Colonic mucosa (tissue), 4 donors: ENCODE measurements around the gene CHCHD3. TPM values are rescaled to one million over a fixed set of nuclear protein-coding genes. Genes with fewer than 3 reads are reported as not detected.

ENCODE experiments used
- DNase-seq: peaks from one replicate; pipeline ENCODE4 v3.0.0-alpha.2; 2020
- H3K27ac ChIP-seq: fragments of 200-600 bp; one replicate; pipeline ENCODE4 v1.8.0; 2021
- H3K27me3 ChIP-seq: fragments of 200-600 bp; one replicate; pipeline ENCODE4 v1.8.0; 2021
- H3K36me3 ChIP-seq: fragments of 200-600 bp; one replicate; pipeline ENCODE4 v1.8.0; 2021
- H3K4me1 ChIP-seq: fragments of 200-600 bp; one replicate; pipeline ENCODE4 v1.8.0; 2021; ENCODE audit warnings: mild to moderate bottlenecking
- H3K4me3 ChIP-seq: fragments of 200-600 bp; one replicate; pipeline ENCODE4 v1.8.0; 2021
- H3K9ac ChIP-seq, 2 donors: one replicate each; pipeline ENCODE4 v1.7.0; 2013; ENCODE audit warnings: control low read depth in 2 of 2, low read depth in 2 of 2, low read length in 2 of 2
- H3K9me3 ChIP-seq: fragments of 200-600 bp; one replicate; pipeline ENCODE4 v1.8.0; 2021
- CTCF ChIP-seq: fragments of 200-600 bp; IDR thresholded peaks from one replicate; pipeline ENCODE4 v1.8.0; 2022; ENCODE audit warnings: antibody characterized with exemption, mild to moderate bottlenecking
- intact Hi-C: fragments of 100-400 bp; cut with DNase I; formaldehyde crosslinking; loops from one replicate; pipeline ENCODE4 v1.14.1; 2022
- total RNA-seq, 2 donors: library from RNA; stranded (reverse); fragmentation: NEBNext Ultra II Directional in 1 of 2; extraction: Animal tissue kit (Norgen Biotek cat#: 25700) in 1 of 2; gene quantifications; one replicate each; pipeline ENCODE4 v1.2.1, GENCODE V29; 2021
- donor health status: healthy.
- donor health status: DM: no; HTN: no; CAD: no.
- donor health status: DM: no; HTN: no; CAD: no.

Gene CHCHD3
- total RNA-seq, 2 donors from 2014 or later, result 81.5 to 112 TPM

- H3K27me3 ChIP-seq, result no peaks in the 10 kb centered on the region
- intact Hi-C loops, result no loop called here
- H3K9me3 ChIP-seq, result no peaks in the 10 kb centered on the region
- no peak overlapping the region for H3K4me3 ChIP-seq
- no peak for DNase-seq
- no peak overlapping the region for H3K9ac ChIP-seq
- no peaks in the 10 kb centered on the region for H3K36me3 ChIP-seq
- H3K4me1 ChIP-seq, result no peaks in the 10 kb centered on the region
- no peak for TF ChIP-seq CTCF
- no peak overlapping the region for H3K27ac ChIP-seq
Measured at GRCh38 chr7:133024596-133024995, 57.3 kb downstream of the CHCHD3 start.

- no peaks in the 10 kb centered on the region for H3K9me3 ChIP-seq
- no peak for DNase-seq
- H3K4me1 ChIP-seq, result no peaks in the 10 kb centered on the region
- no peak for TF ChIP-seq CTCF
- intact Hi-C loops, result no loop called here
- H3K27me3 ChIP-seq, result no peaks in the 10 kb centered on the region
- H3K36me3 ChIP-seq, result no peaks in the 10 kb centered on the region
- H3K27ac ChIP-seq, result no peak overlapping the region
- no peak overlapping the region for H3K9ac ChIP-seq
- no peak overlapping the region for H3K4me3 ChIP-seq
Measured at GRCh38 chr7:133023370-133024071, 58.4 kb downstream of the CHCHD3 start.

GRCh38 chr7:133022661-133023060 lies 59.2 kb downstream of the CHCHD3 start:
- no peak for DNase-seq
- no peak for TF ChIP-seq CTCF
- H3K4me1 ChIP-seq, result no peaks in the 10 kb centered on the region
- H3K27me3 ChIP-seq, result no peaks in the 10 kb centered on the region
- no peaks in the 10 kb centered on the region for H3K36me3 ChIP-seq
- H3K9me3 ChIP-seq, result no peaks in the 10 kb centered on the region
- no peak overlapping the region for H3K4me3 ChIP-seq
- no peak overlapping the region for H3K27ac ChIP-seq
- H3K9ac ChIP-seq, result no peak overlapping the region
- intact Hi-C loops, result no loop called here

- no peaks in the 10 kb centered on the region for H3K36me3 ChIP-seq
- no peak overlapping the region for H3K9ac ChIP-seq
- no peak overlapping the region for H3K4me3 ChIP-seq
- intact Hi-C loops, result no loop called here
- no peak overlapping the region for H3K27ac ChIP-seq
- no peak for TF ChIP-seq CTCF
- H3K9me3 ChIP-seq, result no peaks in the 10 kb centered on the region
- no peaks in the 10 kb centered on the region for H3K27me3 ChIP-seq
- DNase-seq, result no peak
- no peaks in the 10 kb centered on the region for H3K4me1 ChIP-seq
Measured at GRCh38 chr7:133021196-133021595, 60.7 kb downstream of the CHCHD3 start.

GRCh38 chr7:133020496-133020895 lies 61.4 kb downstream of the CHCHD3 start:
- Histone ChIP-seq H3K27me3 (no peaks in the 10 kb centered on the region), H3K36me3 (no peaks in the 10 kb centered on the region), H3K9ac (no peak overlapping the region), H3K9me3 (no peaks in the 10 kb centered on the region), H3K4me3 (no peak overlapping the region), H3K27ac (no peak overlapping the region), H3K4me1 (no peaks in the 10 kb centered on the region)
- no peak for TF ChIP-seq CTCF
- intact Hi-C loops, result no loop called here
- no peak for DNase-seq
